NOMO-1 treated with dmso at 0.1 percent for 144 hours (cell line): ENCODE measurements around the gene SOD2.
"Not testable (repeated sequence)": the region's sequence is repeated elsewhere in the genome, so short reads cannot be mapped to it uniquely, and the experiment has no call there.

Source experiments
- DNase-seq: peaks from one replicate; lab custom pipeline; 2025; ENCODE audit not compliant: unreplicated experiment; lab: John Stamatoyannopoulos, UW

SOD2 gene

GRCh38 chr6:159684013-159684304 is 9.1 kb downstream of the SOD2 start:
- DNase-seq, result no peak

DNA sequence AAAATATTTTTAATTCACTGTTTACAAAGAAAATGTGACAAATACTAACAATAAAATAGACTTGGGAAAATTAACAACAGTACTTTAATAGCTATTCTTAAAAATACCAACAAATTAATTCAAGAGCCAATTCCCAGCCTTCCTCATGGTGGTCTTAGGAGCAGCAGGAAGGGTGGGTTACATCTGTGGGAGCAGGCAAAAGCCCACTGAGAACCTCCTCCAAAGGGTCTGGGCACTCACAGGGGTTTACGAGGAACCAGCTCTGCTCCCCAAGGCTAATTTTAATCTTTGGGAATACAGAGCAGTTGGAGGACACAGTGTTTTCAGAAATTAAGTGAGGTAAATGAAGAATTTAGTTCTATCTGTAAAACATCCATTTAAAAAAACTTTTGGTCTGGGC is 10.2 kb downstream of the SOD2 start:
- DNase-seq, result no peak

GRCh38 chr6:159682295-159682694 is 10.7 kb downstream of the SOD2 start:
- DNase-seq, result no peak

DNA sequence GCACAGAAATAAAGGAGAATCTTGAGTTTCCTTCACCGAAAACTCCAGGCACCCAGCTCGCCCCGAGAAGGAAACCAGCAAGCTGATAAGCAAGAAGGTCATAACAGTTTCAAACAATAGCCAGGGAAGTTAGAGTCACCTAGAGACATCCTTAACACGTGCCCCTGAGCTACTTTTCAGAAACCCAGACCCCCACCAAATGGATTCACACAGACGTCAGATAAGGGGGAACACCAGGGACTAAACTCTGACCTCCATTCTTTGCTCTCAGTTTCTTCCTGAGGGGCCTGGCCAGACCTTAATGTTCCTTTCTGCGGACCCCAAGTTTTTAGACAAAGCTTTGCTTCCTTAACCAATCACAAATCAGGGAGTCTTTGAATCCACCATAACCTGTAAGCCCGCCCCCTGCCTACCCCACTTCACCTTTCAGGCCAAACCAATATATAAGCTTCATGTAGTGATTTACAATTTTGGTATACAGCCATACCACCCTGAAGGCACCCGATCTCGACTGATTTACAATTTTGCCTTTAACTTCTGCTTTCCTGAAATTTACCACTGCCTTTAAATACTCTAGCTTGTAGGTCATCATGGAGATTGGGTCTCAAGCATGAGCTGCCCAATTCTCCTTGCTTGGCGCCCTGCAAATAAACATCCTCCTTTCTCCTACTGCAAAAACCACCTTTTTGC is 11.7 kb downstream of the SOD2 start:
- DNase-seq, result no peak

DNA sequence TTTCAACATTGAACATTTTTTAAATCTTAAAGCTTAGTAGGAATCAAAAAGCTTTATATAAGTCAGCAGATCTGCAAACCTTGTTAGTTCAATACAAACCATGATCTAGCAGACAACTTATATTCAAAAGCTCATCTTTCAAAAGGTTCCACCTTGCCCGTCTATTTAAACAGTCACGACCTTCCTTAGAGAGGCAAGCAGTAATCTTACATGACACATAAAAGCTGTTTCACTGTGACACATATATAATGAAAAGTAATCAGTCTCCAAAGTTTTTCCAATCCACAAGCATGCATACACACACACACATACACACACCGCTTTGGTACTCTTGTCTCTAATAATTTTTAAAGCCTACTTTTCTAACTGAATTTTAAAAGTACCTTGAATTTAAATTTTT is 12.9 kb downstream of the SOD2 start:
- no peak for DNase-seq

DNA sequence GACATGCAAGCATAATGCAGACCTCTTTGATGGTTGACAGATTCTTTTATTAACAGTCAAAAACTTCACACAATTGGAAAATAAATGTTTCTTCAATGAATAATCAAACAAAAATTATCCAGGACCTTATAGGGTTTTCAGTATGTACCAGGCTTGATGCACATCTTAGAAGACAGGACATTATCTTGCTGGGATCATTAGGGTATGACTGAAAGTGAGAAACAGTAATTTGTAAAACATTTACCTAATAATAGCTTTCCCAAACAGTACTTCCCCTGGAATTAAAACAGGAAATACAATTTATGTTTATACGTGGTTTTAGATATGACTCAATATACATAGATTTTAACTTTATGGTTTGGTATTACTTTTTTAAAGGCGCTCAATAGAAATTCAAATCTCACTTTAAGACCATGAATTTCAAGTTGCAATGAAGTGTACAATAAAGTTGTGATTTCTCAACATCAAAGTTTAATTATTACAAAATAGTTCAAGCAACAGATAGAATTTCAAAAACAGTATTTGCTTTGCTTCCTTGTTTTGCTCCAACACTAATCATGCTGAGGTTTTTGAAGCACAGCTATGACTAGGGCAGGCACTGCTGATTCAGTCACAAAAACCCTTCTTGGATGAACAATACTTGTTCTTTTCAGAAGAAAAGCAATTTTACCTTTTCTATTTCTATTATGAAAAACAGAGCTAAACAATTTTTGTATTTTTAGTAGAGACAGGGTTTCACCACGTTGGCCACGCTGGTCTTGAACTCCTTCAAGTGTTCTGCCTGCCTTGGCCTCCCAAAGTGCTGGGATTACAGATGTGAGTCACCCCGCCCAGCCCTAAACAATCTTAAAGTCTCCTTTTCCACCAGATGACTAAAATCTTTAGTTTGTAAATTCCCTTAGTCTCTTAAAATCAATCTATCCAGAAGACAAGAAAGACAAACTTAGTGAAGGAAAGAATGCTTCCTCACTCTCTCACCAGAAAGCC is 13.7 kb downstream of the SOD2 start:
- DNase-seq, result no peak

- no peak for DNase-seq
Observed at GRCh38 chr6:159678574-159678973, 14.5 kb downstream of the SOD2 start.

GRCh38 chr6:159677506-159678165 is 15.4 kb downstream of the SOD2 start:
- DNase-seq, result no peak

- DNase-seq, result no peak
Observed at GRCh38 chr6:159676890-159677505, 16.0 kb downstream of the SOD2 start.

GRCh38 chr6:159676236-159676635 is 16.8 kb downstream of the SOD2 start:
- not testable (repeated sequence) for DNase-seq

GRCh38 chr6:159665868-159666635 is 27.0 kb downstream of the SOD2 start:
- no peak for DNase-seq

GRCh38 chr6:159663368-159663889 is 29.6 kb downstream of the SOD2 start:
- DNase-seq, result not testable (repeated sequence)

- DNase-seq, result not testable (repeated sequence)
Observed at GRCh38 chr6:159661977-159662376, 31.1 kb downstream of the SOD2 start.

GRCh38 chr6:159655409-159655988 is 37.5 kb downstream of the SOD2 start:
- no peak for DNase-seq

DNA sequence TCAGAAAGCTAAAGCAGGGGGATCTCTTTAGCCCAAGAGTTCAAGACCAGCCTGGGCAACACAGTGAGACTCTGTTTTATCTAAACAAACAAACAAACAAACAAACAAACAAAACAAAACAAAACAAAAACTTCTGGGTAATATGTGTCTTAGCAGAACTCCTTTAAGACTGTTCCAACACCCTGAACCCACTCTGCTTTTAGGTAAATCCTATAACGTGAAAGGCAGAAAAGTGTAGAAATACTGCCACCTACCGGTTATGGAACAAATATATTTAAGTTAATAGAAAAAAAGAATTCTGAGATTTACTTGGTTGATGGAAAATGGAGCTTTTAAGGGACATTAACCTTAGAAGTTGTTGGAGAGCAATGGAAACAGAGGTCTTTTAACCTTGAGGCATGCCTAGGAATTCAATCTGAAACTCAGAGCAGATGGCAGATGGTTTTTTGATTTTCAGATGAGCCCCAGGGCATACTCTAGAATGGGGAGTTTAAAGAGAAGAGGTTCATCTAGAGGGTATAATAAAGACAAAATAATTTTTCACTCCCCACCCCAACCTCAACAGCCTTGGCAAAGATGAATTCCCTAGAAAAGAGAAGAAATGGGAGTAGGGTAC is 38.5 kb downstream of the SOD2 start:
- DNase-seq, result peak; percentile 2

DNA sequence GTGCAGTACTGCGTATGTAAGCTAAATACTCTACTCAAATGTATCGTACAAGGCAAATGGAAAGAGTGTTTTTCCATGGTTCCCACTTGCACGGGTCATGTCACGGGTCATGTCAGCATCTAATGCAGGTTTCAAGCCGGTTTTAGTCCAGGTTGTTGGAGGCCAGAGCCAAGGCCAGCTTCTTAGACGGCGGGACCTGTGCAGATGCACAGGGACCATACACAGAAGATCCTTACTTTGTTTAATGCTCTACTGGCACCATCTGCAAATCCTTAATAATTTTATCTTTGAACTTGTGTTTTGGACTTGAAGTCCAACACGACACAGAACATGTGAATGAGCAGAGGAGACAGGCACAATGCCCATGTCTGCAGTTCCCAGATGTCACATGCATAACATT is 42.7 kb downstream of the SOD2 start:
- DNase-seq, result no peak

- no peak for DNase-seq
Observed at GRCh38 chr6:159649441-159649840, 43.6 kb downstream of the SOD2 start.

DNA sequence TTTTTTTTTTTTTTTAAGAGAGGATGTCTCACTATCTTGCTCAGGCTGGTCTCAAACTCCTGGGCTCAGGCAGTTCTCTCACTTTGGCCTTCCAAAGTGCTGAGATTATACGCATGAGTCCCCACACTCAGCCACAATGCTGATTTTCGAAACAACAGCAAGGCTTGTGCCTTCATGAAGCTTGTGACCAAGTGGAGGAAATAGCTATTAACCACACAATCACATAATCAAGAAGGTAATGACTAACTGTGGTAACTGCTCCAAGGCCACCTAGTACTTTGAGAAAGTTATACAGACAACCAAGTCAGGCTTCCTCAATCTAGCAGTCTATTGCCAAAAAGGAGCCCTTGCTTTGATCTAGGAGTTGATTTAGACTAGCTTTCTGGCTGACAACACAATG is 46.3 kb downstream of the SOD2 start:
- peak; percentile 43 for DNase-seq

DNA sequence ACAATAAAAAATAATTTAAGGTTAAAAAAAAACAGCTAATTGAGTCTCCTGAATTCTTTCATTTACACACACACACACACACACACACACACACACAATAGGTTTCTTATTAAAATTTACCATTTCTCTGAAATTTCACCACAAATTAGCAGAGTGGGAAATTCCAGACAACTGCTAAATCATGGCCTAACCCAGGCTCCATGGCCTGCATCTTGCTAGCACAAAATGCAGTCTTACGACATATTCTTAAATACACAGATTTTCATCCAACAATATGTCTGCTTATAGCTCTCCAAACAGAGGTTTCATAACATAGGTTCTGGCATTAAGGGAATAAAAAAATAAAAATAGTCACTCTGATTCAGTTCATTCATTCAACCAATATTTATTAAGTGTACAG is 46.9 kb downstream of the SOD2 start:
- no peak for DNase-seq

- DNase-seq, result peak; percentile 12
Observed at GRCh38 chr6:159645640-159646039, 47.4 kb downstream of the SOD2 start.
